ENCODE data around the gene GSTT4. TPM values are rescaled to one million over a fixed set of nuclear protein-coding genes. Genes with fewer than 3 reads are reported as not detected.
A peak's percentile ranks its signal among the peaks of the same experiment; 100 is the strongest.

GSTT4 gene
- total and polyA plus RNA-seq, 9 of the 15 experiments (the other 6 are each of a cell fraction or from before 2014, with no cell fraction given): not detected

GRCh38 chr22:24009227-24010017 lies 4.2 kb upstream of the GSTT4 start:
- intact Hi-C loops (cut with micrococcal nuclease) (no loop called here), in situ Hi-C loops (cut with MboI) (loop anchor here (5.0 kb wide), 1 partner anchor 72 kb away; no protein-coding TSS in a partner anchor)
- POLR2A ChIA-PET: interaction anchor here (0.7 kb wide), 1 partner anchor 20 kb away, joined by 3 read pairs; no protein-coding TSS in a partner anchor
- FAIRE-seq (peak; percentile 49), DNase-seq (ENCODE audit: extremely low read depth in 1 of 4, low spot score in 3 of 4) (no peak), ATAC-seq (no peak)
- Histone ChIP-seq H3K4me1 (replicated peaks in 1 of 2; ENCODE audit: control insufficient read depth in 2 of 2, insufficient read depth in 2 of 2, low read length in 2 of 2) (peaks cover 18 to 21% of the 10 kb centered on the region in 2 experiments; a peak in 4 of 5 replicates), H3K36me3 (ENCODE audit: control insufficient read depth, insufficient read depth, low read length) (peaks cover 3% of the 10 kb centered on the region; the same call in 1 of the 3 replicates), H3K27ac (ENCODE audit: extremely low read depth, low read depth, low read length) (no peak overlapping the region; the same call in 2 of the 3 replicates), H3K79me2 (ENCODE audit: control insufficient read depth, insufficient read depth, low read length) (peaks cover 33% of the 10 kb centered on the region), H3K27me3 (ENCODE audit: control insufficient read depth in 2 of 2, insufficient read depth in 2 of 2, low read length in 2 of 2) (no peaks in the 10 kb centered on the region), H3K9ac (ENCODE audit: insufficient read depth in 1 of 2, low read depth in 2 of 2, low read length in 2 of 2) (no peak overlapping the region), H3K9me3 (replicated peaks; ENCODE audit: control insufficient read depth, insufficient read depth, low read depth, low read length) (peaks cover 3% of the 10 kb centered on the region; the same call in 1 of the 2 replicates), H2AFZ (ENCODE audit: low read depth, low read length) (peak overlapping the region; percentile 92), H3K4me2 (ENCODE audit: insufficient read depth, low read length) (no peak overlapping the region), H3K4me3 (no peak overlapping the region), H3K9me1 (ENCODE audit: control insufficient read depth, insufficient read depth, low read length) (no peaks in the 10 kb centered on the region), H4K20me1 (replicated peaks; ENCODE audit: control insufficient read depth, insufficient read depth, low read length) (no peaks in the 10 kb centered on the region)
- CTCF ChIA-PET (ENCODE audit: low intra/inter-chr PET ratio): no interaction called here
- 56% methylated on average over 7 of the region's 7 CpGs for WGBS (ENCODE audit: insufficient coverage, low coverage, missing lambda C conversion rate)
- no TSS peak for BruUV-seq (replicated peaks)
- TF ChIP-seq CBFA2T2 (conservative IDR thresholded peaks at IDR 0.05) (peak; percentile 56), TCF3 (CRISPR knock-in tag; IDR thresholded peaks at IDR 0.05) (peak; percentile 68), HMGXB4 (CRISPR knock-in tag; IDR thresholded peaks at IDR 0.05) (no peak), CHD4 (IDR thresholded peaks at IDR 0.05; ENCODE audit: insufficient read depth, insufficient replicate concordance, low read depth, low read length, poor library complexity, severe bottlenecking) (no peak), RCOR1 (IDR thresholded peaks at IDR 0.05; ENCODE audit: borderline replicate concordance in 1 of 2, low read depth in 2 of 2, low read length in 2 of 2) (0 out of 4 replicates have a peak, but pooled peaks of 1 of the 2 experiments have one; percentile 36), NFYB (IDR thresholded peaks at IDR 0.05; ENCODE audit: extremely low read depth, insufficient read length) (peak; percentile 21), USF2 (CRISPR knock-in tag; IDR thresholded peaks at IDR 0.05) (no peak), ELF1 (tag; IDR thresholded peaks at IDR 0.05) (no peak)

Data from K562 (cell line).